Glomerular endothelial cell (primary cell): Measurements from ENCODE around the gene AGBL1. TPM values are rescaled to one million over a fixed set of nuclear protein-coding genes. Genes with fewer than 3 reads are reported as not detected.
"Not testable (repeated sequence)": the region's sequence is repeated elsewhere in the genome, so short reads cannot be mapped to it uniquely, and the experiment has no call there.

ENCODE experiments used
- DNase-seq: peaks from one replicate; pipeline ENCODE4 v3.0.0-alpha.2; 2011; ENCODE audit warnings: low read depth, low spot score; ENCODE audit errors: extremely low read depth
- total RNA-seq: library from RNA; depleted of rRNA; stranded (reverse); fragments of >200 nt; gene quantifications from 2 replicates; pipeline ENCODE4 v1.2.3, GENCODE V29; 2015

Gene AGBL1
- total RNA-seq, 1 donor from 2014 or later = not detected

DNA sequence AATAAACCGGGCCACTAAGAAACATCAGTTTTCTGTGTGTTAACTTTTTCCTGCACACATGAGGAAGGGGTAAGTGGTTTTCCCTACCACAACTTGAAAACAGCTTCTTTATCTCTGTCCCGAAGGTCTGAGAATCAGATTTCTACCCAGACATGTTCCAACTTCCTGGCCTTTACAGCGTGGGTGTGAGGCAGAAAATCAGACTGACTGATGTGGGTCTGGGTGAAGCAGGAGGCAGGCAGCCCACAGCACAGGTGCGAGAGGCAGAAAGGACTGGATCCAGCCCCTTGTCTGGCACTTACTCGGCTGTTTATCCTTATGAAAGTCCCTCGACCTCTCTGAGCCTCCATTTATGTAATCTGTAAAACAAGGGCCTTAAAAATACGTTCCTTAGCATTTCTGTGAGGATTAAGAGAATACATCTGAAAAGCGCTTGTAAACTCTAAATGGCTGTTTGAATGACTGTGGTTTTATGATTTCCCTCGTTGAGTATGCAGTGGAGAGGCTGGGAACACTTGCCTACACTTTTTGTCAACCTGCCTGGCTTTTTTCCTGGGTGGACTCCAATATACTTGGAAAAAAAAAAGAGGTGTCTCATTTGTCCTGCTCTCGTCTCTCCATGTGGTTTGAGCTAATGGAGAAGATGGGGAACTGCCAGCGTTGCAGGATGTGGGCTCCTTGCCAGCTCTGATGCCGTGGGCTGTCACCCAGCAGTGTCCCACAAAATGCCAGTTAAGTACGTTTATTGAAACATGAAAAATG lies 3.1 kb downstream of the AGBL1 start:
- no peak for DNase-seq

DNA sequence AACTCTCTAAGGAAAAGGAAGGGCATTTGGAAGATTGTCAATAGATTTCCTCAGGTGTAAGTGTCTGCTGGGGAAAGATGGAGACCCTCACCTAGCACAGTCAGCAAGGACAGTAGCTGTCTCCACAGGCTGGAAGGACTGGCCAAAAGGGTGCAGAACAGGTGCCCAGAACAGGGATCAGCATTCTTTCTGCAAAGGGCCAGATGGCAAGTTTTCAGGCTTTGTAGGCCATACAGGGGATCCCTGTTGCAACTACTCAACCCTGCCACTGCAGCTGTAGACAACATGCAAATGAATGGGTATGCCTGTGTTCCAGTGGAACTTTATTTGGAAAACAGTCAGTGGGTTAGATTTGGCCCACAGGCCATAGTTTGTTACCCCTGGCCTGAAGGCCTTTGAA lies 8.1 kb downstream of the AGBL1 start:
- DNase-seq = no peak

GRCh38 chr15:86089422-86089821 lies 9.8 kb downstream of the AGBL1 start:
- no peak for DNase-seq

DNA sequence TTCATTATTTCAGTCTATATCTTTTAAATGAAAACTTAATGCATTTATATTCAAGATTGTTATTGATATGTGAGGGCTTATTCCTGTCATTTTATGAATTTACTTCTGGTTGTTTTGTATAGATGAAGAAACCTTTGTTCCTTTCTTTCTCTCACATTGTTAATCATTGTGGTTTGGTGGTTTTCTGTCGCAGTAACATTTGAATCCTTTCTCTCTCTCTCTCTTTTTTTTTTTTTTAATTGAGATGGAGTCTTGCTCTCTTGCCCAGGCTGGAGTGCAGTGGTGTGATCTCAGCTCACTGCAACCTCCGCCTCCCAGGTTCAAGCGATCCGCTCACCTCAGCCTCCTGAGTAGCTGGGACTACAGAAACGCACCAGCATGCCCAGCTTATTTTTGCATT lies 22.1 kb downstream of the AGBL1 start:
- DNase-seq = no peak

GRCh38 chr15:86103825-86104224 lies 24.2 kb downstream of the AGBL1 start:
- no peak for DNase-seq

DNA sequence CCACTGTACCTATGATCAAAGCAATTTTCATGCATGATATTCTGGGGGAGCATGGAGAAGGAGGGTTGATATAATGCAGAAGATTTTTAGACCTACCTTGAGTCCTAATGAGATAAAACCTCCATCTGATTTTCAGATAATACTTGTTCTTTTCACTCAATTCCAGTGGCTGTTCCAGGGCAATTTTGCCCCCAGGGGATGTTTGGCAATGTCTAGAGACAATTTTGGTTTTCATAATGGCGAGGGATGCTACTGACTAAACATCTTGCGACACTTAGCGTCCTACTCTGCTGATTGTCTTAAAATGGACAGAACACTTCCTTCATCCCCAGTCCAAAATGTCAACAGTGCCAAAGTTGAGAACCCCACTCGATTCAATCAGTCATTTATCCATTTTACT lies 26.6 kb downstream of the AGBL1 start:
- DNase-seq = no peak

DNA sequence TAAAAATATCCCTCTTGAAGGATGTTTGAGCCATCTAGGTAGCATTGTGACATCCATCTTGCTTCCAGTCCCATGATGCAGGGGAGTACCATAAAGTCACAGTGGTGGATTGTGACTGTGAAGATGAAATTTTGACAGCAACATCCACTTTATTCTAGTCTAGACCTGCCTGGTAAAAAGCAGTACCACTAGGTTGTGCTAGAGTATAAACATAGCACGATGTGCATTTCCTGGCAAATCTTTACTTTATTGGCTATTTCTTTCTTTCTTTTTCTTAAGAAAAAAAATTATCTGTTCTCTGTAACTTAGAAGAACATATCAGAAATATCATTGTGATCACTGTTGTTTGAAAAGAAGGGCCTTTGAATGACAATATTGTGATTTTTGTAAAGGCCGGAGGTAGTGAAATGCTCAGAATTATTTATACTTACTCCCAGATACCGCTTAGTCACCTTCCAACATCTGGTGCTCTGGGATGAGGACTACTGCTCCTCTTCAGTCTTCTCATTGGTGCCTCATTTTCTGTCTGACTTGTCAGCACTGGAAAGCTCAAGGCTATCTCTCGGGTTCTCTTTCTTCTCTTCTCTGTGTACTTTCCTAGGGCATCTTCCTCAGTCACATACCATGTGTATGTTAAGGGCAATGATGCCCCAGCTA lies 35.6 kb downstream of the AGBL1 start:
- DNase-seq = no peak

DNA sequence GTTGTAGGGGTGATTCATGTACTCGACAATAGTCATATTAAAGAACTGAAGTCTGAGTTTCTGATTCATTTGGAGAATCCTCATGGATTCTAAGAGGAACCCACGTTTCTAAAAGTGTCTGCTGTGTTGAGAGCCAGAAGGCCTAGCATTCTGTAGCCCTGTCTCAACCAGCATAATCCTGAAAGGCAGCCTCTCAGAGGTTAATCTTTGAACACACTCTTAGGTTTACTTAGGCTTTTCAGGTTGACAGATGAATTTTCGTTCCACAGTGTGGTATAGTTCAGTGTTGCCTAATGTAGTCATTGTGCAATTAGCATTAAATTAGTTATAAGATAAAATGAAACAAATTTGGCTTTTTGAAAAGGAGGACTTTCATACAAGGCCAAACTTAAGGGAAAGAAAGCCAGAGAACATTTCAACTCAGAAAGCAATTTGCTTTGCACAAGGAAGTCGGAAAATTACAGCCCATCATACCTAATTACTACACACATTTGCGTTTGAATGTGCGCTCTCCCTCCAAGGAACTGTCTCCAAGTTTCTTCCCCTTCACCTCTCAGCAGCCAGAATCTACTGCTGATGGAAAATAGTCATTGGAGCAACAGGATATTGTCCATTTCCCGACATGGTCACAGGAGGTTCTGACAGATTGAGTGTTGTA lies 42.0 kb downstream of the AGBL1 start:
- DNase-seq = no peak

- DNase-seq = not testable (repeated sequence)
Observed at GRCh38 chr15:86122691-86123391, 43.2 kb downstream of the AGBL1 start.

- DNase-seq = no peak
Observed at GRCh38 chr15:86125775-86126174, 46.1 kb downstream of the AGBL1 start.

DNA sequence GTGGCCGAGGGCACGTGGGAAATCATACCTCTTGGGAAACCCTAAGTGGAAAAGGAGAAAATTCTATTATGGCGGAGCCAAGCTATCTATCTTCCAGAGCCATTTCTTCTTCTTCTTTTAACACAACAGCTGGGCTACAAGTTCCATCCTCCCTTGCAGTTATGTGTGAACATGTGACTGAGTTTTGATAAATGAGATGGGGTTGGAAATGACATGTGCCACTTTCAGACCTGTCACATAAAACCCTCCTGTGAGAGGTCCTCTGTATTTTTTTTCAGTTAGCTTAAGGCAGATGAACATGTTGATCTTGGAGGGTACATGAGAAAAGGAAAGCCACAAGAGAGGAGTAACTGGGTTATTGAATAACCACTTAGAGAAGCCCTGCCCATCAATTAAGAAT lies 47.9 kb downstream of the AGBL1 start:
- no peak for DNase-seq

DNA sequence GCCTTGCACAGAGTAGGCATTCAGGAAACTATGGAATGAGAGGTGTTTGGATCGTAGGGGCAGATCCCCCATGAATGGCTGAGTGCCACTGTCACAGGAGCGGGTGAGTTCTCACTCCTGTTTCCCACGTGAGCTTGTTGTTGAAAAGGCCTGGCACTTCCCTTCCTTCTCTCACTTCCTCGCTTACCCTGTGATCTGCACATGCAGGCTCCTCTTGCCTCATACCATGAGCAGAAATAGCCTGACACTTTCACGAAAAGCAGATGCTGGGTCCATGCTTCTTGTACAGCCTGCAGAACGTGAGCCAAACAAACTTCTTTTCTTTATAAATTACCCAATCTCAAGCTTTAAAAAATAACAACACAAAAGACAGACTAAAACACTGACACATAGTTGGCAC lies 55.4 kb downstream of the AGBL1 start:
- no peak for DNase-seq

DNA sequence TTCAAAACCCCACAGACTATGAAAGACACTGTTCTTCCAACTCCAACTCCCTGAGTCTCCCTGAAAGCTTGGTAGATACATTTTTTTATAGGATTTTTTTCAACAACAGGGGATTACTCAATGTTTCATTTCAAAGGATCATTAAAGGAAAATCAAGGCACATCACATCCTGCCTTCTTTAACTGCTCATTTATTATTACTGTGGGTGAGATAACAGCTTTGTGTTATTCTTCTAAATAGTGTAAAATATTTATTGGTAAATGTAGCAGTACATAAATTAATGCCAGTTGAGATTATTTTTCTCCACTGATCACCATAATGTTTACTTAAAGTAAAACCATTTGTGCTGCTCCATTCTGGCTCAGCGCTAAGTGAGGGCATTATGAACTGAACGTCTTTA lies 57.2 kb downstream of the AGBL1 start:
- no peak for DNase-seq

GRCh38 chr15:86138798-86139197 lies 59.1 kb downstream of the AGBL1 start:
- DNase-seq = no peak

DNA sequence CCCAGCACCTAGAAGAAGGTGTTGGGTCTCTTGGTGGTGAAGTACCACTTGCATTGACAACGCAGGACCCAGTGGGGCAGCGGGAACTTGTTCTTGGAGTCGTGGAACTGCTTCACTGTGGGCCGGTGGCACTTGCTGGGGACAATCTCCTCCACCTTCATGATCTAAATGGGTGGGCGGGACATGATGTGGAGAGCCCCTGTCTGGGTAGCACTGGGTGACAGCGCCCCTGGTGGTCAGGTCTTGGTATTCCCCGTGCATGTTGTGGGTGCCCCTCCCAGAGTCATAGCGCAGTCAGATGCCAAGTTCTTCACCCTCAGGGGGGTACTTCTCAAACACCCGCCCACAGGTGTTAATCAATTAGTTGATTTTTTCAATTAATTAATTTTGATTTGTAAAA lies 60.2 kb downstream of the AGBL1 start:
- DNase-seq = no peak

GRCh38 chr15:86154705-86155104 lies 75.0 kb downstream of the AGBL1 start:
- no peak for DNase-seq

- no peak for DNase-seq
Observed at GRCh38 chr15:86155551-86155950, 75.9 kb downstream of the AGBL1 start.

DNA sequence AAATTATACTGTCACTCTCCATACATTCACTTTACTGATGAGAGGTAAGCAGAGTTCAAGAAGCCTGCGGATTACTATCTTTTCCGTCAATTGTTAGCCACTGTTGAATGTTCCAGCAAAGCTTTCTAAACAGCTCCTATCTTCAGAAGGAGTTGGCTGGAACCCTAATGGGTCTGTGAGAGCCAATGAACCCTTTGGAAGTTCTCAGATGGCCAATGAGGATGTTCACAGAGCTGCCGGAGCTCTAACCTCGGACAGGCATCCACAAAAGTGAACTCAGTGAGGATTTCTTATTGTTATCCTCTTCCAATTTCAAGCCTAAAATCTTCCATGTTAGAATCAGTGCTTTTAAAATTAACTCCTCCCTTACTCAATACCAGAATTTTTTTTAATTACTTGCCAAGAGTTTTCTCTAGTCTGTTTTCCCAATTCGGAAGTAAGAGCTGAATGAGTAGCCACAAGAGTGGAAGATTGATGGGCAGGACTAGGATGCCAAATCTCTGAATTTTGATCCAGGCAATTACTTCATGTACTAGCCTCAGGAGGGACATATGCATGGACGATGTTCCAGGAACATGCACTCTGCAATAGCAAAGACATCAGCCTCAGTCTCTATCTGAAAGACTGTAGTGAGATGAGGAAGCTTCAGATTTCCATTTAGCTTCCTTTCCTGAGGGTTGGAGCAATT lies 78.1 kb downstream of the AGBL1 start:
- no peak for DNase-seq

DNA sequence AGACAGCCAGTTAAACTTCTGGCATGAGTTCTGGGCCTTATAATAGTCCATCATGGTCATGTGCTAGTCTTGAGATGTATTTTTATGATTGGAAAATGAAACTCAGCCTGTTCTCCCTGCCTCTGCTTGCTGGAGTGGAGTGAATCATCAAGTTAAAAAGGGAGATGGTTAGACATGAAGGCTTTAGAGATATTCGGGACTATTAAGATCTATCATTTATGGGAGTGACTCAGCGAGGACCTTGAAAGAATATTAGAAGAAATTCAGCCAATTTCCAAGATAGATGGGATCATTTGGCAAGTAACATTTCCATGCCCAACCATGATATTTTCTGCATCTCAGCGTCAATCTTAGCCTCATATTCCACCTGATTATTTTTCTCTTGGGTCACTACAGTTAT lies 79.8 kb downstream of the AGBL1 start:
- no peak for DNase-seq

DNA sequence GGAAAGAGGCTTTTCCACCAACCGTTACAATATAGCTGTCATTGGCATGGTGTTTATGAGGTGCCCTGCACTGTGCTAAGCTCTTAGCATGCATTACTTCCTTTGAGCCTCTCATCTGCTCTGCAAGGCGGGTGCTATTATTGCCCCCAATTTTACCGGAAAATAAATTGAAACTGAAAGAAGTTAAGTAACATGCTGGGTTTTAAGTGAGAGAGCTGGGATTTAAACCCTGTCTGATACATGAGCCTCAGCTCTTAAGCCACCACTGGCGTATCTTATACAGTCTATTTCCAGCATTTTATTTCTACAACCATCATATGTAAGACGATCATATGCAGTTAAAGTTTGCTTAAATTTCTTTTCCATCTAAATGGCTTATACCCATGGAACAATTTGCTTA lies 81.6 kb downstream of the AGBL1 start:
- no peak for DNase-seq

- DNase-seq = no peak
Observed at GRCh38 chr15:86162172-86162591, 82.5 kb downstream of the AGBL1 start.
